MM.1S (cell line): ENCODE measurements around the gene TOGARAM1.

ENCODE experiments used
- DNase-seq: peaks from one replicate; pipeline ENCODE4 v3.0.0-alpha.2; 2015
- H2AFZ ChIP-seq: fragments of 300-600 bp; sonication (generic); 2 replicates; pipeline ENCODE4 v1.6.0; 2016; ENCODE audit warnings: antibody characterized with exemption, low read length
- H3F3A ChIP-seq: fragments of 300-600 bp; sonication (generic); 2 replicates; pipeline ENCODE4 v1.6.1; 2016; ENCODE audit warnings: mild to moderate bottlenecking, antibody characterized with exemption, low read length, moderate library complexity, mixed read lengths; ENCODE audit not compliant: insufficient read depth
- H3K27ac ChIP-seq: fragments of 300-600 bp; sonication (generic); 2 replicates; pipeline ENCODE4 v1.5.1; 2016; ENCODE audit warnings: mild to moderate bottlenecking, low read length
- H3K27me3 ChIP-seq: fragments of 300-600 bp; sonication (generic); replicated peaks from 2 replicates; pipeline ENCODE4 v1.6.0; 2016; ENCODE audit warnings: low read length; ENCODE audit not compliant: insufficient read depth
- H3K36me3 ChIP-seq: fragments of 300-600 bp; sonication (generic); replicated peaks from 2 replicates; pipeline ENCODE4 v1.6.1; 2016; ENCODE audit warnings: mild to moderate bottlenecking, low read length, mixed read lengths; ENCODE audit not compliant: insufficient read depth
- H3K4me1 ChIP-seq: fragments of 300-600 bp; sonication (generic); 2 replicates; pipeline ENCODE4 v1.6.1; 2016; ENCODE audit warnings: low read length, mixed read lengths
- H3K4me2 ChIP-seq: fragments of 300-600 bp; sonication (generic); 2 replicates; pipeline ENCODE4 v1.6.0; 2016; ENCODE audit warnings: low read depth, low read length
- H3K4me3 ChIP-seq: fragments of 300-600 bp; sonication (generic); 2 replicates; pipeline ENCODE4 v1.5.1; 2016; ENCODE audit warnings: low read length, mixed read lengths
- H3K79me2 ChIP-seq: fragments of 300-600 bp; sonication (generic); 2 replicates; pipeline ENCODE4 v1.6.1; 2016; ENCODE audit warnings: mixed run types, low read length, mixed read lengths
- H3K9ac ChIP-seq: fragments of 300-600 bp; sonication (generic); 2 replicates; pipeline ENCODE4 v1.6.1; 2016; ENCODE audit warnings: low read length, mixed read lengths
- H3K9me2 ChIP-seq: fragments of 300-600 bp; sonication (generic); replicated peaks from 2 replicates; pipeline ENCODE4 v1.6.1; 2016; ENCODE audit warnings: mild to moderate bottlenecking, low read length, mixed read lengths; ENCODE audit not compliant: insufficient read depth
- H3K9me3 ChIP-seq: fragments of 300-600 bp; sonication (generic); replicated peaks from 2 replicates; pipeline ENCODE4 v1.6.1; 2016; ENCODE audit warnings: mild to moderate bottlenecking, low read length, mixed read lengths; ENCODE audit not compliant: insufficient read depth
- H4K20me1 ChIP-seq: fragments of 300-600 bp; sonication (generic); 2 replicates; pipeline ENCODE4 v1.6.1; 2016; ENCODE audit warnings: mild to moderate bottlenecking, low read length, moderate library complexity, mixed read lengths; ENCODE audit not compliant: insufficient read depth
- CTCF ChIP-seq: fragments of 300-600 bp; sonication (generic); IDR thresholded peaks from 2 replicates; pipeline ENCODE4 v1.5.1; 2016; ENCODE audit warnings: antibody characterized with exemption, low read length, mixed read lengths
- EZH2 ChIP-seq: fragments of 300-600 bp; sonication (generic); optimal IDR thresholded peaks from 2 replicates; pipeline ENCODE3; 2017; ENCODE audit warnings: low read depth, mild to moderate bottlenecking, antibody characterized with exemption, low read length, mixed read lengths
- EZH2phosphoT487 ChIP-seq: fragments of 300-600 bp; sonication (generic); IDR thresholded peaks from 2 replicates; pipeline ENCODE4 v1.6.1; 2018; ENCODE audit warnings: antibody characterized with exemption, low read length

TOGARAM1 gene

GRCh38 chr14:44995770-44996294 is 33.8 kb downstream of the TOGARAM1 start:
- no peaks in the 10 kb centered on the region for H3K9me3 ChIP-seq
- H3F3A ChIP-seq, result no peaks in the 10 kb centered on the region
- H3K4me2 ChIP-seq, result no peak overlapping the region
- no peaks in the 10 kb centered on the region for H3K27me3 ChIP-seq
- no peak for DNase-seq
- TF ChIP-seq EZH2, result no peak
- no peak for TF ChIP-seq CTCF
- no peak for TF ChIP-seq EZH2phosphoT487
- no peaks in the 10 kb centered on the region for H3K36me3 ChIP-seq
- H3K9me2 ChIP-seq, result no peaks in the 10 kb centered on the region
- no peaks in the 10 kb centered on the region for H3K79me2 ChIP-seq
- no peak overlapping the region for H3K4me3 ChIP-seq
- H3K9ac ChIP-seq, result no peak overlapping the region
- no peaks in the 10 kb centered on the region for H4K20me1 ChIP-seq
- H3K4me1 ChIP-seq, result no peaks in the 10 kb centered on the region
- no peak overlapping the region for H3K27ac ChIP-seq
- H2AFZ ChIP-seq, result no peak overlapping the region

- Histone ChIP-seq H3K4me1 (no peaks in the 10 kb centered on the region), H3F3A (no peaks in the 10 kb centered on the region), H3K27ac (no peak overlapping the region), H3K9me2 (no peaks in the 10 kb centered on the region), H3K36me3 (no peaks in the 10 kb centered on the region), H3K9me3 (no peaks in the 10 kb centered on the region), H2AFZ (no peak overlapping the region), H3K27me3 (no peaks in the 10 kb centered on the region), H3K4me2 (no peak overlapping the region), H3K4me3 (no peak overlapping the region), H3K9ac (no peak overlapping the region), H4K20me1 (no peaks in the 10 kb centered on the region), H3K79me2 (no peaks in the 10 kb centered on the region)
- no peak for DNase-seq
- TF ChIP-seq EZH2phosphoT487 (no peak), EZH2 (no peak), CTCF (no peak)
Measured at GRCh38 chr14:45003924-45004323, 41.9 kb downstream of the TOGARAM1 start.

GRCh38 chr14:45015133-45015532 is 53.1 kb downstream of the TOGARAM1 start:
- H3K27ac ChIP-seq, result no peak overlapping the region
- H3K27me3 ChIP-seq, result no peaks in the 10 kb centered on the region
- DNase-seq, result no peak
- no peak overlapping the region for H3K4me3 ChIP-seq
- no peaks in the 10 kb centered on the region for H3K9me3 ChIP-seq
- H4K20me1 ChIP-seq, result no peaks in the 10 kb centered on the region
- TF ChIP-seq EZH2phosphoT487 (no peak), EZH2 (no peak), CTCF (no peak)
- no peaks in the 10 kb centered on the region for H3K9me2 ChIP-seq
- H2AFZ ChIP-seq, result no peak overlapping the region
- no peaks in the 10 kb centered on the region for H3K36me3 ChIP-seq
- no peak overlapping the region for H3K4me2 ChIP-seq
- no peaks in the 10 kb centered on the region for H3K4me1 ChIP-seq
- H3F3A ChIP-seq, result no peaks in the 10 kb centered on the region
- no peak overlapping the region for H3K9ac ChIP-seq
- no peaks in the 10 kb centered on the region for H3K79me2 ChIP-seq
